Activated naive CD4-positive, alpha-beta T cell treated with anti-CD3 and anti-CD28 coated beads, Interleukin-2, amount 10 ng/mL, durations not matched to agents 7 days and 5 days (primary cell): ENCODE data around the gene CDK15.

Experiments
- CTCF ChIA-PET: fragments of 350-600 bp; sonication (Branson Sonifier 250); formaldehyde crosslinking; loops from one replicate; lab custom pipeline; 2021; ENCODE audit warnings: antibody characterized with exemption; lab: Charles Lee
- DNase-seq: peaks from one replicate; pipeline ENCODE4 v3.0.0-alpha.2; 2020
- H3K27ac Mint-ChIP-seq: one replicate; pipeline ENCODE4 v1.8.0; 2021; ENCODE audit warnings: mild to moderate bottlenecking, moderate library complexity, mixed read lengths
- H3K27me3 Mint-ChIP-seq: one replicate; pipeline ENCODE4 v1.8.0; 2021; ENCODE audit warnings: mild to moderate bottlenecking, mixed read lengths
- H3K36me3 Mint-ChIP-seq: one replicate; pipeline ENCODE4 v1.8.0; 2021; ENCODE audit warnings: mixed read lengths
- H3K4me1 Mint-ChIP-seq: one replicate; pipeline ENCODE4 v1.8.0; 2021; ENCODE audit warnings: mixed read lengths
- H3K4me3 Mint-ChIP-seq: one replicate; pipeline ENCODE4 v1.8.0; 2021; ENCODE audit warnings: mild to moderate bottlenecking, moderate library complexity, mixed read lengths
- H3K9me3 Mint-ChIP-seq: one replicate; pipeline ENCODE4 v1.8.0; 2021; ENCODE audit warnings: mixed read lengths

CDK15 gene

GRCh38 chr2:201926067-201926466, 119.7 kb downstream of the CDK15 start:
- Mint-ChIP-seq H3K4me1 (no peaks in the 10 kb centered on the region), H3K27me3 (peaks cover 21% of the 10 kb centered on the region), H3K27ac (no peak overlapping the region), H3K9me3 (peaks cover 2% of the 10 kb centered on the region), H3K4me3 (no peak overlapping the region), H3K36me3 (no peaks in the 10 kb centered on the region)
- no peak for DNase-seq
- CTCF ChIA-PET, result no interaction called here

- no peaks in the 10 kb centered on the region for H3K9me3 Mint-ChIP-seq
- H3K27me3 Mint-ChIP-seq, result peaks cover 29% of the 10 kb centered on the region
- no peaks in the 10 kb centered on the region for H3K36me3 Mint-ChIP-seq
- no peak overlapping the region for H3K27ac Mint-ChIP-seq
- no peak for DNase-seq
- CTCF ChIA-PET, result no interaction called here
- no peak overlapping the region for H3K4me3 Mint-ChIP-seq
- H3K4me1 Mint-ChIP-seq, result no peaks in the 10 kb centered on the region
These were observed 122.0 kb downstream of the CDK15 start for GRCh38 chr2:201928363-201928762.

GRCh38 chr2:201929281-201930026, 123.1 kb downstream of the CDK15 start:
- no peaks in the 10 kb centered on the region for H3K36me3 Mint-ChIP-seq
- no peaks in the 10 kb centered on the region for H3K4me1 Mint-ChIP-seq
- H3K27ac Mint-ChIP-seq, result no peak overlapping the region
- peaks cover 33% of the 10 kb centered on the region for H3K27me3 Mint-ChIP-seq
- no peak overlapping the region for H3K4me3 Mint-ChIP-seq
- H3K9me3 Mint-ChIP-seq, result no peaks in the 10 kb centered on the region
- no peak for DNase-seq
- CTCF ChIA-PET, result no interaction called here

GRCh38 chr2:201930043-201930442, 123.7 kb downstream of the CDK15 start:
- Mint-ChIP-seq H3K9me3 (no peaks in the 10 kb centered on the region), H3K27me3 (peaks cover 27% of the 10 kb centered on the region)
- CTCF ChIA-PET, result no interaction called here

GRCh38 chr2:201930831-201931230, 124.5 kb downstream of the CDK15 start:
- Mint-ChIP-seq H3K27ac (no peak overlapping the region), H3K4me1 (no peaks in the 10 kb centered on the region), H3K9me3 (no peaks in the 10 kb centered on the region), H3K27me3 (peaks cover 27% of the 10 kb centered on the region), H3K36me3 (no peaks in the 10 kb centered on the region), H3K4me3 (no peak overlapping the region)
- DNase-seq, result no peak
- CTCF ChIA-PET, result no interaction called here

More at GRCh38 chr2:201930043-201930442, 123.7 kb downstream of the CDK15 start:
- Mint-ChIP-seq H3K27ac (no peak overlapping the region), H3K4me1 (no peaks in the 10 kb centered on the region), H3K36me3 (no peaks in the 10 kb centered on the region), H3K4me3 (no peak overlapping the region)
- DNase-seq, result no peak

GRCh38 chr2:201931475-201931874, 125.1 kb downstream of the CDK15 start:
- Mint-ChIP-seq H3K4me3 (no peak overlapping the region), H3K9me3 (no peaks in the 10 kb centered on the region), H3K36me3 (no peaks in the 10 kb centered on the region), H3K27me3 (peaks cover 24% of the 10 kb centered on the region), H3K27ac (no peak overlapping the region), H3K4me1 (no peaks in the 10 kb centered on the region)
- CTCF ChIA-PET, result no interaction called here
- no peak for DNase-seq

- H3K4me1 Mint-ChIP-seq, result no peaks in the 10 kb centered on the region
- H3K4me3 Mint-ChIP-seq, result no peak overlapping the region
- H3K9me3 Mint-ChIP-seq, result no peaks in the 10 kb centered on the region
- H3K36me3 Mint-ChIP-seq, result no peaks in the 10 kb centered on the region
- no peak overlapping the region for H3K27ac Mint-ChIP-seq
- no peak for DNase-seq
- CTCF ChIA-PET, result no interaction called here
- peaks cover 20% of the 10 kb centered on the region for H3K27me3 Mint-ChIP-seq
These were observed 125.6 kb downstream of the CDK15 start for GRCh38 chr2:201931951-201932350.

GRCh38 chr2:201932511-201932910, 126.2 kb downstream of the CDK15 start:
- Mint-ChIP-seq H3K9me3 (no peaks in the 10 kb centered on the region), H3K27ac (no peak overlapping the region), H3K27me3 (peaks cover 25% of the 10 kb centered on the region), H3K4me3 (no peak overlapping the region), H3K4me1 (no peaks in the 10 kb centered on the region), H3K36me3 (no peaks in the 10 kb centered on the region)
- CTCF ChIA-PET, result no interaction called here
- DNase-seq, result no peak

GRCh38 chr2:201933792-201934237, 127.5 kb downstream of the CDK15 start:
- Mint-ChIP-seq H3K27ac (no peak overlapping the region), H3K27me3 (peaks cover 25% of the 10 kb centered on the region), H3K9me3 (no peaks in the 10 kb centered on the region), H3K4me3 (no peak overlapping the region), H3K36me3 (no peaks in the 10 kb centered on the region), H3K4me1 (no peaks in the 10 kb centered on the region)
- no peak for DNase-seq
- CTCF ChIA-PET, result no interaction called here

- H3K27me3 Mint-ChIP-seq, result peaks cover 23% of the 10 kb centered on the region
- H3K4me3 Mint-ChIP-seq, result no peak overlapping the region
- no peaks in the 10 kb centered on the region for H3K9me3 Mint-ChIP-seq
- H3K36me3 Mint-ChIP-seq, result no peaks in the 10 kb centered on the region
- DNase-seq, result no peak
- no peaks in the 10 kb centered on the region for H3K4me1 Mint-ChIP-seq
- no peak overlapping the region for H3K27ac Mint-ChIP-seq
- CTCF ChIA-PET, result no interaction called here
These were observed 130.5 kb downstream of the CDK15 start for GRCh38 chr2:201936817-201937216.

GRCh38 chr2:201937343-201937742, 131.0 kb downstream of the CDK15 start:
- H3K9me3 Mint-ChIP-seq, result no peaks in the 10 kb centered on the region
- no peak overlapping the region for H3K4me3 Mint-ChIP-seq

GRCh38 chr2:201938156-201938775, 131.9 kb downstream of the CDK15 start:
- DNase-seq, result no peak
- Mint-ChIP-seq H3K9me3 (no peaks in the 10 kb centered on the region), H3K36me3 (no peaks in the 10 kb centered on the region), H3K4me1 (no peaks in the 10 kb centered on the region), H3K27me3 (peaks cover 15% of the 10 kb centered on the region), H3K4me3 (no peak overlapping the region), H3K27ac (no peak overlapping the region)
- CTCF ChIA-PET, result no interaction called here

More at GRCh38 chr2:201937343-201937742, 131.0 kb downstream of the CDK15 start:
- no peaks in the 10 kb centered on the region for H3K4me1 Mint-ChIP-seq
- peaks cover 22% of the 10 kb centered on the region for H3K27me3 Mint-ChIP-seq
- no peaks in the 10 kb centered on the region for H3K36me3 Mint-ChIP-seq
- H3K27ac Mint-ChIP-seq, result no peak overlapping the region
- CTCF ChIA-PET, result no interaction called here
- no peak for DNase-seq

GRCh38 chr2:201938781-201939180, 132.4 kb downstream of the CDK15 start:
- CTCF ChIA-PET, result no interaction called here
- H3K27me3 Mint-ChIP-seq, result peaks cover 12% of the 10 kb centered on the region
- no peak overlapping the region for H3K27ac Mint-ChIP-seq
- H3K4me1 Mint-ChIP-seq, result no peaks in the 10 kb centered on the region
- no peak for DNase-seq
- no peak overlapping the region for H3K4me3 Mint-ChIP-seq
- H3K36me3 Mint-ChIP-seq, result no peaks in the 10 kb centered on the region
- no peaks in the 10 kb centered on the region for H3K9me3 Mint-ChIP-seq

- Mint-ChIP-seq H3K4me1 (no peaks in the 10 kb centered on the region), H3K36me3 (no peaks in the 10 kb centered on the region), H3K27ac (no peak overlapping the region), H3K9me3 (no peaks in the 10 kb centered on the region), H3K27me3 (peaks cover 8% of the 10 kb centered on the region), H3K4me3 (no peak overlapping the region)
- no peak for DNase-seq
- CTCF ChIA-PET, result no interaction called here
These were observed 133.2 kb downstream of the CDK15 start for GRCh38 chr2:201939453-201939941.

- no peaks in the 10 kb centered on the region for H3K36me3 Mint-ChIP-seq
- no peak overlapping the region for H3K27ac Mint-ChIP-seq
- H3K27me3 Mint-ChIP-seq, result peaks cover 11% of the 10 kb centered on the region
- DNase-seq, result no peak
- H3K4me1 Mint-ChIP-seq, result no peaks in the 10 kb centered on the region
- H3K4me3 Mint-ChIP-seq, result no peak overlapping the region
- no peaks in the 10 kb centered on the region for H3K9me3 Mint-ChIP-seq
- CTCF ChIA-PET, result no interaction called here
These were observed 136.2 kb downstream of the CDK15 start for GRCh38 chr2:201942531-201942930.
